Aorta (tissue), 5 donors: Measurements from ENCODE around the gene SKA1. TPM values are rescaled to one million over a fixed set of nuclear protein-coding genes. Genes with fewer than 3 reads are reported as not detected.
A peak's percentile ranks its signal among the peaks of the same experiment; 100 is the strongest.

ENCODE experiments used
- ATAC-seq: fragments of 200-7000 bp; cut with Tn5 transposase; one replicate; pipeline ENCODE4 v1.9.1; 2022; ENCODE audit warnings: moderate library complexity; ENCODE audit not compliant: low FRiP score
- DNase-seq, 2 donors: peaks; one replicate each; pipeline ENCODE4 v3.0.0-alpha.2; 2020
- H3K27ac ChIP-seq, 2 donors: one replicate each; pipeline ENCODE4 v1.5.1; 2013; ENCODE audit warnings: low read length in 2 of 2, mild to moderate bottlenecking in 2 of 2, moderate library complexity in 2 of 2, control low read depth in 1 of 2, inconsistent platforms in 1 of 2, low read depth in 1 of 2
- H3K27me3 ChIP-seq, 2 donors: one replicate each; pipeline ENCODE4 v1.6.1; 2013; ENCODE audit warnings: control low read depth in 1 of 2, low read length in 1 of 2, mild to moderate bottlenecking in 1 of 2, moderate library complexity in 1 of 2; ENCODE audit not compliant: insufficient read depth in 2 of 2, control insufficient read depth in 1 of 2
- H3K36me3 ChIP-seq, 2 donors: one replicate each; pipeline ENCODE4 v1.6.1; 2013; ENCODE audit warnings: control low read depth in 1 of 2, low read length in 1 of 2, mild to moderate bottlenecking in 1 of 2; ENCODE audit not compliant: insufficient read depth in 2 of 2, control insufficient read depth in 1 of 2
- H3K4me1 ChIP-seq, 2 donors: one replicate each; pipeline ENCODE4 v1.6.1; 2013; ENCODE audit warnings: low read length in 2 of 2, control low read depth in 1 of 2, mild to moderate bottlenecking in 1 of 2, moderate library complexity in 1 of 2; ENCODE audit not compliant: insufficient read depth in 2 of 2, control insufficient read depth in 1 of 2
- H3K4me3 ChIP-seq, 2 donors: one replicate each; pipeline ENCODE4 v1.5.1; 2013; ENCODE audit warnings: low read length in 2 of 2, control low read depth in 1 of 2, mild to moderate bottlenecking in 1 of 2
- H3K9me3 ChIP-seq: one replicate; pipeline ENCODE4 v1.6.1; 2013; ENCODE audit warnings: mild to moderate bottlenecking, low read length; ENCODE audit not compliant: control insufficient read depth
- WGBS, 2 donors: extraction: QIAGEN DNeasy Blood & Tissue Kit; methylation state at CpG; one replicate each; pipeline ENCODE4 v1.1.7; 2013; 5-methylcytosine and 5-hydroxymethylcytosine counted together
- intact Hi-C, 2 donors: fragments of 100-400 bp; cut with DNase I; formaldehyde crosslinking; loops; one replicate each; pipeline versions ENCODE4 v1.14.2 to v1.15.0; 2022
- long read RNA-seq, 2 donors: library from polyadenylated mRNA; unstranded; transcript quantifications; one replicate each; pipeline ENCODE4 v2.0.0, GENCODE V29; 2020 to 2021
- polyA plus RNA-seq, 2 donors: library from polyadenylated mRNA; stranded (reverse); fragments of 200-250 nt; gene quantifications; one replicate each; pipeline ENCODE4 v1.2.3, GENCODE V29; 2013
- total RNA-seq, 2 donors: library from RNA; stranded (reverse); fragmentation: NEBNext Ultra II Directional; extraction: Animal tissue kit (Norgen Biotek cat#: 25700); gene quantifications; one replicate each; pipeline ENCODE4 v1.2.1, GENCODE V29; 2021
- donor health status: healthy with polysubstance abuse.
- donor health status: Bipolar disorder and iron deficiency.
- donor health status: DM: no; HTN: no; CAD: no.
- donor health status: DM: no; HTN: no; CAD: no.
- donor health status: DM: yes; HTN: yes; CAD: no.

Gene SKA1
- total RNA-seq (under 1 TPM; 0.42 to 0.52 TPM), polyA plus RNA-seq (not detected)
- long read RNA-seq, donor 1, result 0 reads
- long read RNA-seq, donor 2, result 0 reads

GRCh38 chr18:50374753-50375391 lies at the start of gene SKA1:
TSS of gene SKA1 (plus strand) at chr18:50375046. CDS start at chr18:50375831, 785 bp downstream.
- no peak within 1 kb of the TSS for H3K27ac ChIP-seq
- H3K27me3 ChIP-seq, result no peaks in the 10 kb centered on the region
- no peaks in the 10 kb centered on the region for H3K4me1 ChIP-seq
- no peaks in the 10 kb centered on the region for H3K36me3 ChIP-seq
- ATAC-seq (peak; percentile 100), DNase-seq (peak; percentile 95 to 97)
- H3K9me3 ChIP-seq, result no peaks in the 10 kb centered on the region
- 1% methylated on average over 38 to 47 of the region's 47 CpGs for WGBS, 2 donors
- intact Hi-C loops, result loop anchor here (10.0 kb wide), 1 partner anchor 90 kb away; the partner anchor contains the start of genes CXXC1 (in 2 of the 2) and MBD1 (in 2 of the 2)
- peak within 1 kb of the TSS in 1 of 2 donors; percentile 23 for H3K4me3 ChIP-seq

- no peak for DNase-seq
- H3K27ac ChIP-seq, result no peak overlapping the region
- WGBS, 2 donors, result 79 to 81% methylated on average over 3 of the region's 3 CpGs
- no peaks in the 10 kb centered on the region for H3K27me3 ChIP-seq
- intact Hi-C loops, result no loop called here
- no peaks in the 10 kb centered on the region for H3K9me3 ChIP-seq
- no peaks in the 10 kb centered on the region for H3K4me1 ChIP-seq
- no peak overlapping the region for H3K4me3 ChIP-seq
- no peak for ATAC-seq
- H3K36me3 ChIP-seq, result no peaks in the 10 kb centered on the region
Observed at GRCh38 chr18:50327983-50328382, 46.9 kb upstream of the SKA1 start.

GRCh38 chr18:50330176-50330575 lies 44.7 kb upstream of the SKA1 start:
- H3K4me1 ChIP-seq, result no peaks in the 10 kb centered on the region
- H3K36me3 ChIP-seq, result no peaks in the 10 kb centered on the region
- DNase-seq (no peak), ATAC-seq (no peak)
- H3K9me3 ChIP-seq, result no peaks in the 10 kb centered on the region
- no peaks in the 10 kb centered on the region for H3K27me3 ChIP-seq
- no peak overlapping the region for H3K4me3 ChIP-seq
- H3K27ac ChIP-seq, result no peak overlapping the region
- intact Hi-C loops, result no loop called here

- no peaks in the 10 kb centered on the region for H3K9me3 ChIP-seq
- no peak for DNase-seq
- H3K36me3 ChIP-seq, result no peaks in the 10 kb centered on the region
- H3K27ac ChIP-seq, result no peak overlapping the region
- no peaks in the 10 kb centered on the region for H3K4me1 ChIP-seq
- H3K4me3 ChIP-seq, result no peak overlapping the region
- ATAC-seq, result no peak
- WGBS, 2 donors, result 70% methylated on average over 1 of the region's 1 CpG
- intact Hi-C loops, result no loop called here
- H3K27me3 ChIP-seq, result no peaks in the 10 kb centered on the region
Observed at GRCh38 chr18:50331691-50332090, 43.2 kb upstream of the SKA1 start.

GRCh38 chr18:50334546-50335152 lies 40.2 kb upstream of the SKA1 start:
- Histone ChIP-seq H3K27ac (no peak overlapping the region), H3K27me3 (no peaks in the 10 kb centered on the region), H3K4me3 (no peak overlapping the region), H3K36me3 (no peaks in the 10 kb centered on the region), H3K4me1 (no peaks in the 10 kb centered on the region), H3K9me3 (no peaks in the 10 kb centered on the region)
- WGBS, 2 donors, result 77 to 90% methylated on average over 7 of the region's 7 CpGs
- no peak for DNase-seq
- intact Hi-C loops, result no loop called here
- no peak for ATAC-seq

GRCh38 chr18:50338122-50338521 lies 36.7 kb upstream of the SKA1 start:
- no peaks in the 10 kb centered on the region for H3K4me1 ChIP-seq
- H3K36me3 ChIP-seq, result no peaks in the 10 kb centered on the region
- no peak for ATAC-seq
- H3K4me3 ChIP-seq, result no peak overlapping the region
- no peaks in the 10 kb centered on the region for H3K27me3 ChIP-seq
- DNase-seq, result no peak
- H3K27ac ChIP-seq, result no peak overlapping the region
- no peaks in the 10 kb centered on the region for H3K9me3 ChIP-seq
- intact Hi-C loops, result no loop called here
- WGBS, 2 donors, result 74 to 90% methylated on average over 2 of the region's 2 CpGs

- Histone ChIP-seq H3K4me3 (no peak overlapping the region), H3K9me3 (no peaks in the 10 kb centered on the region), H3K4me1 (no peaks in the 10 kb centered on the region), H3K27ac (no peak overlapping the region), H3K36me3 (no peaks in the 10 kb centered on the region), H3K27me3 (no peaks in the 10 kb centered on the region)
- intact Hi-C loops, result no loop called here
- DNase-seq (no peak), ATAC-seq (no peak)
- 17 to 32% methylated on average over 2 of the region's 2 CpGs for WGBS, 2 donors
Observed at GRCh38 chr18:50338715-50339114, 36.1 kb upstream of the SKA1 start.

GRCh38 chr18:50340078-50340477 lies 34.8 kb upstream of the SKA1 start:
- DNase-seq, result no peak
- no peak for ATAC-seq

GRCh38 chr18:50341443-50341842 lies 33.4 kb upstream of the SKA1 start:
- no peak for ATAC-seq
- 65 to 70% methylated on average over 2 of the region's 2 CpGs for WGBS, 2 donors

More at GRCh38 chr18:50340078-50340477, 34.8 kb upstream of the SKA1 start:
- Histone ChIP-seq H3K4me1 (no peaks in the 10 kb centered on the region), H3K36me3 (no peaks in the 10 kb centered on the region), H3K4me3 (no peak overlapping the region), H3K27ac (no peak overlapping the region), H3K27me3 (no peaks in the 10 kb centered on the region), H3K9me3 (no peaks in the 10 kb centered on the region)
- 86 to 87% methylated on average over 24 of the region's 24 CpGs for WGBS, 2 donors
- intact Hi-C loops, result no loop called here

More at GRCh38 chr18:50341443-50341842, 33.4 kb upstream of the SKA1 start:
- Histone ChIP-seq H3K27ac (no peak overlapping the region), H3K9me3 (no peaks in the 10 kb centered on the region), H3K27me3 (no peaks in the 10 kb centered on the region), H3K4me1 (no peaks in the 10 kb centered on the region), H3K36me3 (no peaks in the 10 kb centered on the region), H3K4me3 (no peak overlapping the region)
- intact Hi-C loops, result no loop called here
- DNase-seq, result no peak
